WI38 (cell line): ENCODE results near the gene ALG14.
"Not testable (repeated sequence)": the region's sequence is repeated elsewhere in the genome, so short reads cannot be mapped to it uniquely, and the experiment has no call there.

Experiments
- H3K4me3 ChIP-seq: 2 replicates; pipeline ENCODE4 v1.5.1; 2011; ENCODE audit warnings: low read depth, mild to moderate bottlenecking, control low read depth, low read length
- CTCF ChIP-seq: IDR thresholded peaks from 2 replicates; pipeline ENCODE4 v1.5.1; 2012; ENCODE audit warnings: low read depth, mild to moderate bottlenecking, control low read depth, low read length

Gene ALG14

GRCh38 chr1:94946886-94947285 is 125.9 kb downstream of the ALG14 start:
- H3K4me3 ChIP-seq = no peak overlapping the region
- no peak for TF ChIP-seq CTCF

- no peak overlapping the region for H3K4me3 ChIP-seq
- TF ChIP-seq CTCF = no peak
These were observed 130.3 kb downstream of the ALG14 start for GRCh38 chr1:94942171-94943128.

- H3K4me3 ChIP-seq = not testable (repeated sequence)
These were observed 131.3 kb downstream of the ALG14 start for GRCh38 chr1:94941480-94941879.

GRCh38 chr1:94940738-94941137 is 132.0 kb downstream of the ALG14 start:
- TF ChIP-seq CTCF = no peak

GRCh38 chr1:94937820-94938219 is 134.9 kb downstream of the ALG14 start:
- H3K4me3 ChIP-seq = no peak overlapping the region
- TF ChIP-seq CTCF = no peak

More at GRCh38 chr1:94940738-94941137, 132.0 kb downstream of the ALG14 start:
- no peak overlapping the region for H3K4me3 ChIP-seq

- H3K4me3 ChIP-seq = no peak overlapping the region
- TF ChIP-seq CTCF = no peak
These were observed 135.7 kb downstream of the ALG14 start for GRCh38 chr1:94936861-94937620.

GRCh38 chr1:94935476-94935875 is 137.3 kb downstream of the ALG14 start:
- no peak overlapping the region for H3K4me3 ChIP-seq
- TF ChIP-seq CTCF = no peak
